Measurements from ENCODE around the gene SAC3D1. TPM values are rescaled to one million over a fixed set of nuclear protein-coding genes. Genes with fewer than 3 reads are reported as not detected.

The SAC3D1 gene
- total RNA-seq, 1 donor from 2014 or later, result 15.5 TPM

DNA sequence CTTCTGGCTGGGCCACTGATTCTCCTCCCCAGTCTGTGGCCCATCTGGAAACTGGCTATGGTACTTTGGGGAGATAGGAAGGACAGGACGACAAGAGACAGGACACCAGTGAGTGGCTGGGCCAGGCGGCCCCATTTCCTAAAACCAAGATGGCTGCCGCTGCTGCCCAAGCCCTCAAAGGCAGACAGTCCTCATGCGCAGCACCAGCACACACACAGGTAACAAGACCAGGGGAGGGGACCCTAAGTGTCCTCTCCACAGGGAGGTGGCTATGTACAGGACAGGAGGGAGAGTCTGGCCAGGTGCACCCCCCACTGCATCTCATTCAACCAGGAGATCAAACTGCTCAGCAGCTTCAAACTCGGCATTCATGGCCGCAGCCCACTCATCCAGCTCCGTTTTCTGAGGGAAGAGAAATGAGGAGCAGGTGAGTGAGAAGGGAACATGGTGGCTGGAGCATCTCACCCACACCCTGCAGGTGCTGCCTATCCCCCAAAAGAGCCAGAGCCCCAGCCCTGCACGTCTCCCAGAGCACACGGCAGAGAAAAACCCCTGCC, 37.9 kb downstream of the SAC3D1 start:
- DNase-seq (ENCODE audit: low read depth) (no peak), FAIRE-seq (no peak)
- TF ChIP-seq, protein P1, sequence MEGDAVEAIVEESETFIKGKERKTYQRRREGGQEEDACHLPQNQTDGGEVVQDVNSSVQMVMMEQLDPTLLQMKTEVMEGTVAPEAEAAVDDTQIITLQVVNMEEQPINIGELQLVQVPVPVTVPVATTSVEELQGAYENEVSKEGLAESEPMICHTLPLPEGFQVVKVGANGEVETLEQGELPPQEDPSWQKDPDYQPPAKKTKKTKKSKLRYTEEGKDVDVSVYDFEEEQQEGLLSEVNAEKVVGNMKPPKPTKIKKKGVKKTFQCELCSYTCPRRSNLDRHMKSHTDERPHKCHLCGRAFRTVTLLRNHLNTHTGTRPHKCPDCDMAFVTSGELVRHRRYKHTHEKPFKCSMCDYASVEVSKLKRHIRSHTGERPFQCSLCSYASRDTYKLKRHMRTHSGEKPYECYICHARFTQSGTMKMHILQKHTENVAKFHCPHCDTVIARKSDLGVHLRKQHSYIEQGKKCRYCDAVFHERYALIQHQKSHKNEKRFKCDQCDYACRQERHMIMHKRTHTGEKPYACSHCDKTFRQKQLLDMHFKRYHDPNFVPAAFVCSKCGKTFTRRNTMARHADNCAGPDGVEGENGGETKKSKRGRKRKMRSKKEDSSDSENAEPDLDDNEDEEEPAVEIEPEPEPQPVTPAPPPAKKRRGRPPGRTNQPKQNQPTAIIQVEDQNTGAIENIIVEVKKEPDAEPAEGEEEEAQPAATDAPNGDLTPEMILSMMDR (IDR thresholded peaks at IDR 0.05; ENCODE audit: insufficient read depth, low read length, severe bottlenecking), result no peak
- no peaks in the 10 kb centered on the region for H3K27me3 ChIP-seq (ENCODE audit: control insufficient read depth, insufficient read depth, low read length)
- H3K4me3 ChIP-seq (ENCODE audit: low read depth, low read length), result no peak overlapping the region
- H3K36me3 ChIP-seq (ENCODE audit: control insufficient read depth, insufficient read depth, low read length), result peaks cover 2% of the 10 kb centered on the region

DNA sequence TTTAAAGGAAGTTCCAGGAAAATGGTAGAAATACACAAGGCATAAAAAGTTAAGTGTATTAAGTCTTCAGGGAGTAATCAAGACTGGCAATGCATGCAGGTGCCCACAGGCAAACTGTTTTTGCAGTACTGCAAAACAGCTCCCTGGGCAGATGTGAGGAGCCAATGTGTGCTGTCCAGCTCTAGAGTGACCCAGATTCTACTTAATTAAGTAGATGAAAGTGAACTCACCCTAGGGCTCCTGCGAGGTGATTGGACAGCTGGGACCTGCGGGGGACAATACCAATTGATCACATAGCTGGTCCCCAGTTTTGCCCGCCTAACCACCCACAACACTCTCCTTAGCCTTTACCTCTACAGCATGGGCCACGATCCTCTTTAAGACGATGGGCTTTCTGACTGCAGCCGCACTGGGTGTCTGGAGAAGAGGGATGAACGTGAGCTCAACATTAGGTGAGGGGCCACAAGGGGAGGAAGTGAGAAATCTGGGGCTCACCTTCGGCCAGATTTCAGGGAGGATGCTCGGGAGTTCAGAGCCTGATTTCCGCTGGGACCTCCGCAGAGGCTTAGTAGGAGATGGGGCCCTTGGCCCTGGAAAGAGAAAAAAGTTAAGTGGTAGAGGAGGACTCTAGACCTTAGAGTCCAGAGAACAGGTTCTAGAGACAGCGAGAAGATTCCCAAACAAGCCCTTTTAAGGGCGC, 42.3 kb downstream of the SAC3D1 start:
- no peak for DNase-seq (ENCODE audit: low read depth)
- TF ChIP-seq, protein P1 (IDR thresholded peaks at IDR 0.05; ENCODE audit: insufficient read depth, low read length, severe bottlenecking), result no peak
- H3K4me3 ChIP-seq (ENCODE audit: low read depth, low read length), result peak overlapping the region; percentile 60
- peaks cover 15% of the 10 kb centered on the region for H3K36me3 ChIP-seq (ENCODE audit: control insufficient read depth, insufficient read depth, low read length)
- no peak for FAIRE-seq
- no peaks in the 10 kb centered on the region for H3K27me3 ChIP-seq (ENCODE audit: control insufficient read depth, insufficient read depth, low read length)

DNA sequence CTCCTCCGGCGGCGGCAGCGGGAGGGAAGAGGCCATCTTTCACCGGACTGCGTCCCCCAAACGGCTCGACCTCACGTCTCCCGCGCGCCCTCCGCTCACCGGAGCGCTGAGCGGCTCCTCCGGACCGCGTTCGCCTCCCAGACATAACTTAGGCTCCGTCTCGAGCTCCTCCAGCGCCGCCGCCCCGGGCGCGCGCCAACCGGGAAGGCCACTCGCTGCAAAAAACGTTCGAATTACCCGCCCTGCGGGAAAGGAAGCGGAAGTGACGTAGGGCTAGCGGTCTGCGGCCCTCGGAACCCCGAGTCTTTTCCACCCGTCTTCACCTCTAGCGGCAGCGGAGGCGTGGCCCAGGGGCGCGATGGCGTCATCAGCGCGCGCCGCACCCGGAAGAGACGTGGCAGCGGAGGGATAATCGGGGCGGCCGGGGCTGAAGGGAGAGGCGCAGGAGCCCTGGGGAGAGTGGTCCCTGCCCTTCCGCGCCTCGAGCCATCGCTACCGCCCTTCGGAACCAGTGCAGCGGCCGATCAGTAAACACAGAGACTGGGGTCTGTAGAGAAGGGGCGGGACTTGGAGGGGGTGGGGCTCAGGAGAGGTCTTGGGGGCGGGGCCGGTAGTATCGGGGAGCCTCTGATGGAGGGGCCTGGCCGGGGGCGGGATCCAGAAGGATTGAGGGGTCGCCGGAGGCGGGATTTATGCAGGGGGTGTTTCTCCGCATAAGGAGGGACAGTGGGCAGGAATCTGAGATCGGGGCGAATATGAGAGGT, 43.0 kb downstream of the SAC3D1 start, which contains the start of the genes CDCA5 and ZFPL1:
TSS of gene CDCA5 (minus strand) at position 207 of the 764 bp plus-strand sequence. CDS start at position 145, 62 bp downstream.
TSS of gene ZFPL1 (plus strand) at position 389 of the 764 bp plus-strand sequence. CDS start 477 bp downstream, outside the sequence.
- H3K4me3 ChIP-seq (ENCODE audit: low read depth, low read length), result peak within 1 kb of the TSS; percentile 60
- FAIRE-seq, result no peak
- peaks cover 17% of the 10 kb centered on the region for H3K36me3 ChIP-seq (ENCODE audit: control insufficient read depth, insufficient read depth, low read length)
- TF ChIP-seq, protein P1 (IDR thresholded peaks at IDR 0.05; ENCODE audit: insufficient read depth, low read length, severe bottlenecking), result no peak
- DNase-seq (ENCODE audit: low read depth), result peak; percentile 84
- H3K27me3 ChIP-seq (ENCODE audit: control insufficient read depth, insufficient read depth, low read length), result no peaks in the 10 kb centered on the region

DNA sequence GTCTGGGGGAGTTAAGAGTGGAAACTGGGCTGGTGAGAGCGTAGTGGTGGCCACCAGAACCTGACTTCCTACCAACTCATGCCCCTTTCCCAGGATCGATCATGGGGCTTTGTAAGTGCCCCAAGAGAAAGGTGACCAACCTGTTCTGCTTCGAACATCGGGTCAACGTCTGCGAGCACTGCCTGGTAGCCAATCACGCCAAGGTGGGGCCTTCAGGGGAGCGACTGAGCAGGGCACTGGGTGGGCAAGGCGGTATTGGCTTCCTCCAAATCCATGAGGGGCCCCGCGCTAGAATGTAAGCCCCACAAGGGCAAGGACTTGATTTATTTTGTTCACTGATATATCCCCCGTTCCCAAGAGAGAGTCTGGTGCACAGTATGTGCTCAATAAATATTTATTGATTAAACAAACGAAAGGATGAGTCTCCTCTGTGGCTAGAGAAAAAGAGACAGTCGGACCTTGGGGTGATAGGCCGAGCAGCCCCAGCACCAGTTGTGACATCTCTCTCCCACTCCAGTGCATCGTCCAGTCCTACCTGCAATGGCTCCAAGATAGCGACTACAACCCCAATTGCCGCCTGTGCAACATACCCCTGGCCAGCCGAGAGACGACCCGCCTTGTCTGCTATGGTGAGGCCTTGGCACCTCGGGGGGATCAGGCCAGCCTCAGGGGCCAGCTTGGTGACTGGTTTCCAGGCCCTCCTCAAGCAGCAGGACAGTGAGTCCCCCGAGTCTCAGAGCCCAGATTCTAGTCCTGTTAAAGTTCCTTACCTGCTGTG, 43.8 kb downstream of the SAC3D1 start:
- Histone ChIP-seq H3K36me3 (ENCODE audit: control insufficient read depth, insufficient read depth, low read length) (peaks cover 16% of the 10 kb centered on the region), H3K4me3 (ENCODE audit: low read depth, low read length) (peak overlapping the region; percentile 60), H3K27me3 (ENCODE audit: control insufficient read depth, insufficient read depth, low read length) (no peaks in the 10 kb centered on the region)
- FAIRE-seq (no peak), DNase-seq (ENCODE audit: low read depth) (no peak)
- TF ChIP-seq, protein P1 (IDR thresholded peaks at IDR 0.05; ENCODE audit: insufficient read depth, low read length, severe bottlenecking), result no peak

DNA sequence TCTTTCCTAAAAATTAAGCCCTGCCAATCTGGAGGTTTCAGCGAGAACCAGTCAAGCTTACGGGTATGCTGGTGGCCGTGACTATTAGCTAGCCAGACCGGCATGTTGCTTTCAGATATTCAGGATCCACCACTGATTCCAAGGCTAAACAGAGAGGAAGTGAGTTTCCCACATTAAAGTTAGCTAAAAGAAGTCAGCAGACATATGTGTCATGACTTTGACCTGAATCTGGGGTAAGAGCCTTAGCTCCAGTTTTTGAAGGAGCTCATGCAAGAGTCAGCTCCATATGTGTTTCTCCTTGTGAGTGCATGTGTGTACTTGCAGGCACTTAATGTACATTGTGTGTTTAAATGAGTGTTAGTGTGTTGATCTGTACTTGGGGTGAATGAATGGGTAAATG, 44.4 kb downstream of the SAC3D1 start:
- no peak for DNase-seq (ENCODE audit: low read depth)
- TF ChIP-seq, protein P1 (IDR thresholded peaks at IDR 0.05; ENCODE audit: insufficient read depth, low read length, severe bottlenecking), result no peak
- FAIRE-seq, result no peak
- no peaks in the 10 kb centered on the region for H3K27me3 ChIP-seq (ENCODE audit: control insufficient read depth, insufficient read depth, low read length)
- H3K36me3 ChIP-seq (ENCODE audit: control insufficient read depth, insufficient read depth, low read length), result peaks cover 16% of the 10 kb centered on the region
- no peak overlapping the region for H3K4me3 ChIP-seq (ENCODE audit: low read depth, low read length)
